ENCODE measurements around the gene NEURL1. TPM values are rescaled to one million over a fixed set of nuclear protein-coding genes. Genes with fewer than 3 reads are reported as not detected.

NEURL1 gene
- total and polyA plus RNA-seq, 2 experiments from 2014 or later: 1.1 to 1.5 TPM

DNA sequence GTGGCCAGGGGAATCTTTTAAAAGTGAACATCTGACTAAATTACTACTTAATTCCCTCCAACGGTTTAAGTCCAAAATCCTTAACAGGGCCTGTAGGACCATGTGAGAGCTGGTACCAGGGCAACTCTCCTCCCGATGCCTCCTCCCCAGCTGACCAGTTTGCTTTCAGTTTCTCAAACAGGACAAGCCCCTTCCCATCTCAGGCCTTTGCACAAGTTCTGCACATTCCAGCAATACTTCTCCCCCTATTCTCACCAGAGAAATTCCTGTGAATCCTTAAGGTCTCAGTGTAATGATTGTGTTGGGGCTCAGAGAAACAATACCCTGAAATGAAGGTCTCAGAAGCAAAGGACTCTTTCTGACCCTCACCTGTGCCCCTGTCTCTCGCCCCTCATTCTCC is 26.8 kb upstream of the NEURL1 start:
- in situ Hi-C loops (cut with MboI): no loop called here
- no peak overlapping the region for H3K9ac ChIP-seq
- H3K27me3 ChIP-seq (replicated peaks; ENCODE audit: insufficient read depth): no peaks in the 10 kb centered on the region
- no peak overlapping the region for H3K4me3 ChIP-seq
- no peaks in the 10 kb centered on the region for H4K20me1 ChIP-seq (ENCODE audit: insufficient read depth)
- H3F3A ChIP-seq (ENCODE audit: insufficient read depth): no peaks in the 10 kb centered on the region
- TF ChIP-seq EZH2 (IDR thresholded peaks at IDR 0.05; ENCODE audit: insufficient read depth, poor library complexity, severe bottlenecking): no peak
- no peak for TF ChIP-seq EZH2phosphoT487 (IDR thresholded peaks at IDR 0.05; ENCODE audit: insufficient read depth, low read depth)
- no peak overlapping the region for H2AFZ ChIP-seq
- no peaks in the 10 kb centered on the region for H3K9me2 ChIP-seq (ENCODE audit: insufficient read depth)
- no peaks in the 10 kb centered on the region for H3K9me3 ChIP-seq (ENCODE audit: low read depth)
- H3K27ac ChIP-seq: no peak overlapping the region
- no peak overlapping the region for H3K4me2 ChIP-seq (ENCODE audit: unreplicated experiment)
- no peaks in the 10 kb centered on the region for H3K4me1 ChIP-seq (ENCODE audit: insufficient read depth)
- no peak for DNase-seq
- WGBS, 2 experiments (ENCODE audit: low coverage in 1 of 2, low lambda C conversion rate in 2 of 2, missing lambda C conversion rate in 2 of 2): 72 to 77% methylated on average over 3 of the region's 3 CpGs
- no peaks in the 10 kb centered on the region for H3K36me3 ChIP-seq (ENCODE audit: low read depth)
- no peaks in the 10 kb centered on the region for H3K79me2 ChIP-seq (ENCODE audit: insufficient read depth)

DNA sequence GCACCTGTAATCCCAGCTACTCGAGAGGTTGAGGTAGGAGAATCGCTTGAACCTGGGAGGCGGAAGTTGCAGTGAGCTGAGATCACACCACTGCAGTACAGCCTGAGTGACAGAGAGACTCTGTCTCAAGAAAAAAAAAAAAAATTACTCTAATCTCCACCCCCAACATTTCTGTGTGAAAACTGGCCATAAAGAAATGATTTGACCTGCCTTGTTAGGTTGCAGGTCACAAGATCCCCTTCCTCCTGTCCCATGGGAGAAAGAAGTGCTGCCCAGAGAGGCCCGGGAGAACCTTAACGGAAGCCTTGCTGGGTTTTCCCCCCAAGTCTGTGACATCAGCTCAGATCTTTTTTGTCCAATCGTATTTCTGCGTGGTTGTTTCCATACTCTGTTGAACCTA is 26.1 kb upstream of the NEURL1 start:
- no peaks in the 10 kb centered on the region for H3K27me3 ChIP-seq (replicated peaks; ENCODE audit: insufficient read depth)
- H2AFZ ChIP-seq: no peak overlapping the region
- in situ Hi-C loops (cut with MboI): no loop called here
- no peaks in the 10 kb centered on the region for H3K4me1 ChIP-seq (ENCODE audit: insufficient read depth)
- WGBS, 2 experiments (ENCODE audit: low coverage in 1 of 2, low lambda C conversion rate in 2 of 2, missing lambda C conversion rate in 2 of 2): 86 to 91% methylated on average over 7 of the region's 7 CpGs
- no peaks in the 10 kb centered on the region for H3F3A ChIP-seq (ENCODE audit: insufficient read depth)
- no peak overlapping the region for H3K9ac ChIP-seq
- TF ChIP-seq EZH2 (IDR thresholded peaks at IDR 0.05; ENCODE audit: insufficient read depth, poor library complexity, severe bottlenecking) (no peak), EZH2phosphoT487 (IDR thresholded peaks at IDR 0.05; ENCODE audit: insufficient read depth, low read depth) (no peak)
- H3K4me2 ChIP-seq (ENCODE audit: unreplicated experiment): no peak overlapping the region
- DNase-seq: no peak
- no peaks in the 10 kb centered on the region for H3K9me2 ChIP-seq (ENCODE audit: insufficient read depth)
- no peak overlapping the region for H3K27ac ChIP-seq
- no peaks in the 10 kb centered on the region for H4K20me1 ChIP-seq (ENCODE audit: insufficient read depth)
- H3K9me3 ChIP-seq (ENCODE audit: low read depth): no peaks in the 10 kb centered on the region
- H3K36me3 ChIP-seq (ENCODE audit: low read depth): no peaks in the 10 kb centered on the region
- H3K79me2 ChIP-seq (ENCODE audit: insufficient read depth): no peaks in the 10 kb centered on the region
- no peak overlapping the region for H3K4me3 ChIP-seq

DNA sequence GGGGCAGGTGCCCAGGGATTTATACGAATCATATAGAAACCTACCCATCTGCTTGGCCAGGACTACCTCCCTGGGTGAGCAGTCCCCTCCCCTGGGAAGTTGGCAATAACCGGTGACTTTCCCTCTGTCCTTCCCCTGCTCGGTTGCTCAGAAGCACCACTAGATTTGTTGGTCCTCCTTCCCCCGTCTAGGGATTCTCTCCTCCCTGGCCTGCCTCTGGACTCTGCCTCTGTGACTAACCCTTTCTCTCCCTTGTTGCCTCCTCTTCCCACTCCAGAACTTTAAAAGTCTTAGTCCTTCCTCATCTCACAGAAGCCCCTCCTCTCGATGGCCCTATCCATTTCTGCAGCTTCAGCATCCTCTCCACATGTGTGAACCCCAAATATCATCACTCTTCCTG is 24.3 kb upstream of the NEURL1 start:
- Histone ChIP-seq H3K36me3 (ENCODE audit: low read depth) (no peaks in the 10 kb centered on the region), H3K4me1 (ENCODE audit: insufficient read depth) (no peaks in the 10 kb centered on the region), H3K9me2 (ENCODE audit: insufficient read depth) (no peaks in the 10 kb centered on the region), H3K9ac (no peak overlapping the region), H3K27me3 (replicated peaks; ENCODE audit: insufficient read depth) (no peaks in the 10 kb centered on the region), H3K4me3 (no peak overlapping the region), H3F3A (ENCODE audit: insufficient read depth) (no peaks in the 10 kb centered on the region), H3K27ac (no peak overlapping the region), H3K4me2 (ENCODE audit: unreplicated experiment) (no peak overlapping the region), H3K9me3 (ENCODE audit: low read depth) (no peaks in the 10 kb centered on the region), H4K20me1 (ENCODE audit: insufficient read depth) (no peaks in the 10 kb centered on the region), H3K79me2 (ENCODE audit: insufficient read depth) (no peaks in the 10 kb centered on the region), H2AFZ (no peak overlapping the region)
- in situ Hi-C loops (cut with MboI): no loop called here
- 50 to 54% methylated on average over 5 of the region's 5 CpGs for WGBS, 2 experiments (ENCODE audit: low coverage in 1 of 2, low lambda C conversion rate in 2 of 2, missing lambda C conversion rate in 2 of 2)
- no peak for DNase-seq
- no peak for TF ChIP-seq EZH2phosphoT487 (IDR thresholded peaks at IDR 0.05; ENCODE audit: insufficient read depth, low read depth)
- TF ChIP-seq EZH2 (IDR thresholded peaks at IDR 0.05; ENCODE audit: insufficient read depth, poor library complexity, severe bottlenecking): no peak

DNA sequence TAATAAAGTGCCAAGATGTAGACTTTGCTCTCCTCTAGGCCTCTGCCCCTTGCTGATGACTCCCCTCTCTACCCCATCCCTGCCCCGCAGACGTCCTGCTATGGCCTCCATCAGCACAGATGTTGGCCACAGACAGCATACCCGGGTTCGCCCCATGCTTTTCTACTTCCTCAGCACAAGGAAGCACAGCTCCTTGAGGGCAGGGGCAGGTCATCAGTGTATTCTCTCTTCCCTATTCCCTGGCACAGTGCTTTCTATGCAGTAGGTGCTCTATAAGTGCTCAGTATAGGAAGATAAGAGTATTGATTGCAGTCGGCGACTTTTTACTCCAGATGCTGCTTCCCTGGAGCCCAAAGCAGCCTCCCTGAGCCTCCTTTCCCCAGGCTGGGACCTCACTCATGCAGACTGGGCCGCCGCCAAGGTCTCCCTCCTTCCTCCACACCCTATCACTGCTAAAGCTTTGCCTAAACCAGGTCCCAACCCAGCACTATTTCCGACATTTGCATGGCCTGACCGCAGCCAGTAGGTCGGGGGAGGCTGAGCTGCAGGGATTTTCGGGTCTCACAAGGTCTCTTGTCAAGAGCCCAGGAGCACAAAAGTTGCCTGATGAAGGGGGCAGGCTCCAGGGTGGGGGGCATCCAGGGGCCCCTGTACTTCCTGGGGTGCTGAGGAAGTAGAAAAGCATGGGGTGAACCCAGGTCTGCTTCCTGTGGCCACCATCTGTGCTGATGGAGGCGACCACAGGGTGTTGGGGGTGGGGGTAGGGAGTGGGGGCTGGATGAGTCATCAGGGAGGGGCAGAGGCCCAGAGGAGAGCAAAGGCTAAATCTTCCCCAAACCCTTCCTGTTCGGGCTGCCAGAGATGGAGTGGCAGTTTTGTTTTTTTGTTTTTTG is 22.5 kb upstream of the NEURL1 start:
- H3K4me3 ChIP-seq: no peak overlapping the region
- H3K79me2 ChIP-seq (ENCODE audit: insufficient read depth): no peaks in the 10 kb centered on the region
- H3F3A ChIP-seq (ENCODE audit: insufficient read depth): no peaks in the 10 kb centered on the region
- no peaks in the 10 kb centered on the region for H3K9me2 ChIP-seq (ENCODE audit: insufficient read depth)
- WGBS, 2 experiments (ENCODE audit: low coverage in 1 of 2, low lambda C conversion rate in 2 of 2, missing lambda C conversion rate in 2 of 2): 69 to 77% methylated on average over 14 of the region's 14 CpGs
- TF ChIP-seq EZH2 (IDR thresholded peaks at IDR 0.05; ENCODE audit: insufficient read depth, poor library complexity, severe bottlenecking) (no peak), EZH2phosphoT487 (IDR thresholded peaks at IDR 0.05; ENCODE audit: insufficient read depth, low read depth) (no peak)
- no peaks in the 10 kb centered on the region for H3K9me3 ChIP-seq (ENCODE audit: low read depth)
- no peak overlapping the region for H3K27ac ChIP-seq
- H3K4me2 ChIP-seq (ENCODE audit: unreplicated experiment): no peak overlapping the region
- in situ Hi-C loops (cut with MboI): no loop called here
- H3K4me1 ChIP-seq (ENCODE audit: insufficient read depth): no peaks in the 10 kb centered on the region
- no peaks in the 10 kb centered on the region for H4K20me1 ChIP-seq (ENCODE audit: insufficient read depth)
- H3K27me3 ChIP-seq (replicated peaks; ENCODE audit: insufficient read depth): no peaks in the 10 kb centered on the region
- no peak overlapping the region for H2AFZ ChIP-seq
- H3K36me3 ChIP-seq (ENCODE audit: low read depth): no peaks in the 10 kb centered on the region
- no peak overlapping the region for H3K9ac ChIP-seq
- no peak for DNase-seq

All from GM23248 (cell line).